GM19023 (cell line): ENCODE data around the gene ASB9.
"Not testable (repeated sequence)": the region's sequence is repeated elsewhere in the genome, so short reads cannot be mapped to it uniquely, and the experiment has no call there.

Source experiments
- ATAC-seq: cut with Tn5 transposase; IDR thresholded peaks from one replicate; pipeline ENCODE4 v1.9.1; 2021; ENCODE audit warnings: mild to moderate bottlenecking, moderate library complexity; ENCODE audit not compliant: unreplicated experiment

ASB9 gene

DNA sequence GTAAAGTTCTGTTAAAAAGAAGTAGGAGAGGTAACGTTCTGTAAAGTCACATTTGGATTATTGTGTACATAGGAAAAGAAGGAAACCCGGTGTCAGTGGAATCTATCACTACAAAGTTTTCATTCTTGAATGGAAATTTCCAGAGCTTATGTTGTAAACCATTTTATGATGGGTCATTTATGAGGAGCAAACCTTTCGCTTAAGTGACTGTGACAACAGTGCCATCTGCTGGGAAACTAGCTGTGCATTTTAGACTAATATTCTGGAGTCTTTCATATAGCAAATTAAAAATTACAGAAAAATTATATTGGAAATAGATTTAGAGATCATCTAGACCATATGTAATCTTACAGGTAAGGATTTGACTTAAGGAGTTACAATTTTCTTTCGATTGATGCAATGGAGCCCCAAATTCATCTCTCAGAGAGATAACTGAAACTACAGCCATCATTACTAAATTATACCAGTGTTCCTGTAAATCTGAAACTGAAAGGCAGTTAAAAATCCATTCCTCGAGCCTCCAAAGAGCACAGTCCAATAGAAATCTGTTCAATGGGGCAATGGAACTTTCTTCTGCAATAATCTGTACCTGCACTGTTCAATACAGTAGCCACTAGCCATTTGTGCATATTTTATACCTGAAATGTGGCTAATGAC is 26.9 kb downstream of the ASB9 start:
- no peak for ATAC-seq

DNA sequence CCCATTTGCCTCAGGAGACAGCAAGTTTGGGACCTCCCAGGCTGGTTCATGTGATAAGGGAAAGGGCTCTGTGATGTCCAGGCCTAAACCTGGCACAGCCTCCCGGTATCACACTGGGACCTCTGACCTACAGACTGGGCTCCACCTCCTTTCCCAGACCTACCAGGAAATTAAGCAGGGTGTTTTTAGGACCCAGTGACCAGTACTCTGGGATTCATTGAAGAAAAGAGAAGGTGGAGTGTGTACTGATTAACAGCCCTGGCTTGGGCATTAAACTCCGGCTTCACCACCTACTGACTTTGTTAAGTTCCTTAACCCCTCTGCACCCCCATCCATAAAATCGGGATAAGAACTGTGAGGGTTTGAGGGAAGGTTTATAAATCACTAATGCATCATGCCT is 28.6 kb downstream of the ASB9 start:
- no peak for ATAC-seq

DNA sequence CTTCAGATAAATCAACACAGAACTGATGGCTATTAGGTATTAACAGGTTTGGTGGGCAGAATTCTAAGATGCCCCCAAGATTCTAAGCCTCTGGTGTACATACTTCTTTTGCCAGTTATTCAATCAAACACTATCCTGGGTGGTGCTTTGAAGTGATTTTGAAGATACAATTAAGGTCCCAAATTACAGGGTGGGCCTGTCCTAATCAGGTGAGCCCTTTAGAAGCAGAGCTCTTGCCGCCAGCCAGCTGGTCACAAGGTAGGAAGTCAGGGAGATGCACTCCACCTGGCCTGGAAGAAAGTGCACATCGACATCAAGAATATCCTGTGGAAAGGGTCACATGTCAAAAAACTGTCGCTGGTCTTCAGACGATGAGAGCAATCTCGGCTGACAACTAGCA is 29.5 kb downstream of the ASB9 start:
- no peak for ATAC-seq

DNA sequence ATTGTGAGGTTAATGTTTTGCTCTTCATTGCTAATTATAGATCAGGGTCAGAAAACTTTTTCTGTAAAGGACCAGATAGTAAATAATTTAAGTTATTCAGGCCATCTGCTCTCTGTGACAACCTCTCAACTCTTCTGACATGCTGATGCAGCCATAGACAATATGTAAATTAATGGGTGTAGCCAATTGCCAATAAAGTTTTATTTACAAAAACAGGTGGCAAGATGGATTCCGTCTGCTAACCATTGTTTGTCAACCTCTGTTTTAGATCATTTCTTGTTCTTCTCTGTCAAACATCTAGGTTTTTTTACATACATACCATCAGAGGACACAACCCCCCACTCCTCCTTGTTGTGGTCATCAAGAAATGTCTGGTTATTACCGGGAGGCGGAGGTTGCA is 33.7 kb downstream of the ASB9 start:
- no peak for ATAC-seq

DNA sequence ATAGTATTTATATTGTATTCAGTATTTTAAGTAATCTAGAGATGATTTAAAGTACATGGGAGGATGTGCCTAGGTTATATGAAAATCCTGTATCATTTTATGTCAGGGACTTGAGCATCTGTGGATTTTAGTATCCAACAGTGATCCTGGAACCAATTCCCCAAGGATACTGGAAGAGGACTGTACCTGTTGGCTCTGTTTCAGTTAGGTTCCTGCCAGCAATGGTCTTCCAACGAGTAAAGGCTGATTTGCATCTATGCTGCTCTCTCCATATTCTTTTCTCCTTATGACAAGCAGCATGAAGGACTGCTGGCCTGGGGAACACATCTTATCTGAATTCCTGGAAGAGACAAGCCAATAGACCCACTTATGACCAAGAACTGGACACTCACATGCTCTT is 34.9 kb downstream of the ASB9 start:
- no peak for ATAC-seq

DNA sequence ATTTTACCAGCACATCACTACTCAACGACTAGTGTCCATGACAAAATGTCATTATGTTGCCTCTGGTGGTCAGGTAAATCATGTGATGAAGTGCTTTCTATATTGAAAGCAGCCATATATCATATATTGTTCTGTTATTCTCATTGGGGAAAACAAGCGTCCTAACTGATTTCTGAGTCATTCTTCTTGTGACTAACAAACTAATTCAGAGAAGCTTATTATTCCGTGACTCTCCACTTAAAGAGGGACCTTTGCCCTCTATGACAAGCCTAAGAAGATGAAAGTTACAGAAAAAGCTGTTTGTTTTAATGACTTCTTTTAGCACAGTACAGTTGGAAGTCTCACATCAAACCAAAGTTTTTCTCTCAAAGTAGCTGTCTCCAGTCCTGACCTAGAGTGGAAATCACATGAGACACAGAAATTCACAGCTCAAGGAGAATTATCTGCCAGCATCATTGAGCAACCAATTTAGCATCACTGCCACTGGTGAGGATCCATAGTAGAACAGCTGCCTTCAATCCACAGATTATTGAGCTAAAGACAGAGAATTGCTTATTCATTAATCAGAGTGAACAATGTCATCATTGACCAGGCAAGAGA is 36.4 kb downstream of the ASB9 start:
- no peak for ATAC-seq

DNA sequence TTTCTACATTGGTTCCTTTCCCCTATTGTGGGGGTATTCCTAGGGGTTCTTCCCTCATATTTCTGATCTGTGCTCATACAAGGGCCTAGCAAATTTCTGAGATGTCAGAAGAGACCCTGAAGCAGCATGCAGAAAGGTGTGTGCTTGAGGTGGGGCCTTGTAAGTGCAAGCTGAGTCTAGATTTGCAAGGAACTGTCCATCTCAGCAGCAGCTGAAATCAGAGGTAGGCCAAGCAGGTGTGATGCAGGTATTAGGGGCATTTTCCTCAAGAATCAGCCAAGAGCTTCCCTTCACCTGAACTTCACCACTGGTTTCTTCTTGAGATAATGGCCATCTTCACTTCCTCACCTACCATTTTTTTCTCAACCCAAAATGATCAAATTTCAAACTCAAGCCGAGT is 45.1 kb downstream of the ASB9 start:
- ATAC-seq, result no peak

DNA sequence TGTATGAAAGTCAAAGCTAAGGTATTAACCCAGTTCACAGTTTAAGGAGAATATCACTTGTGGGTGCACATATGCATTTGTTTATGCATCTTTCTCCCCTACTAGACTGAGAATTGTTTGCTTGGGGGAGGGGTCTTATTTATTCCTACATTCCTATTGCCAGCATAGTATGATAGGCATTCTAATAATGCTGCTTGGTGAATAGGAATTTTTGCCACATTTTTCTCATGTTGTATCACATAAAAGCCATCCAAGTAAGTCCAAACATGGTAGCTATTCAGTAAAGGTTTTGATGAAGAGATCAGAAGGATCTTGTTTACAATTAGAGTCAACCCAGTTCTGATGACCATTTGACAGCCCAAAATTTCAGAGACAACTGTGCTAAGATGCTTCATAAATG is 48.6 kb downstream of the ASB9 start:
- no peak for ATAC-seq

DNA sequence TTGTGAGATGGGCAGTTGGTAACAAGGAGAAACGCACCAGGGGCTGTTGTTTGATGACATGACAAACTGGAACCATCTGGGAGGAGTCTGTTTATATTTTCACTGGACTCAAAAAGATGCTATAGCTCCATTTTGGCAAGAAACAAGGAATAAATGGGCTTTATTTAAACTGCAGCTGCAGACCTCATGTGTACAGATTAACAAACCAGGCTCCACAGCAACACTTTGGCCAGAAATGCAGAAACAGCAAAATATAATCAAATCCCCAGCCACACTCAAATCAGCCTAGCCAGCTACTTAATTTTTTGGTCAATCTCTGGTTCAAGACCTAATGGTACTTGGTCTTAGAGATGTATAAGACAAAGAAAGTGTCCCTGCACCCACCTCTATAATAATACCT is 52.7 kb downstream of the ASB9 start:
- ATAC-seq, result no peak

DNA sequence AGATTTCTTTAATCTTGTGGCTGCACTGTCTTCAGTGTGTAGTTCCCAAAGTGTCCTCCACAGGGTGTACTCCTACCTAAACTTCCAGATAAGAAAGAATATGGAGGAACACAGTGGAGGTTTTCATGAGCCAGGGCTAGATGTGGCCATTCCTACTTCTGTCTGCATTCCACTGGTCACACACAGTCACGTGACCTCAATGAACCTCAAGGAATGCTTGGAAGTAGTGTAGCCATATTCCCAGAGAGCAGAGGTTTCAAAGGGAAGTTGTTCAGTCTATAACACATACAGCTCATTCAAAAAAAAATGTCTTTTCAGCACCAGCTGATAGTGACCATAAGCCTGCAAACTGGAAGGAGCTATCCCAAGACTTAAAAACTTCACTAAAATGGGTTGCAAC is 53.6 kb downstream of the ASB9 start:
- ATAC-seq, result no peak

DNA sequence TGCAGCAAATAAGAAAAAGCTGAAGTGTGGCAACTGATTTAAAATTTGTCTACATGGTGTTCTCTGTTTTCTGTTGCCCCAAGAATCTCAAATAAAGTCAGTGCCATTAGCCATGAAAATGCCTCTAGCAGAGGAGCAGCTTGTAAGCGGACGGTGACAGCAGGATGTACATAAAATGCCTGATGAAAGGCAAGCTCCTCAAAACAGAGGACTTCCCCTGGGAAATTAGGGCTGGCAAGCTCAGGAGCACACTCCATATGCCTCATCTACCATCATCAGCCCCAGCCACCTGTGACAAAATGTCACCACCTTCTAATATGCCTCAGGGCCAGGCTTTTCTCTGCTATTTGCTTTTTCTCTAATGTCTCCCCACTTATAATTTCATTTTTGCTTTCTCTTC is 54.5 kb downstream of the ASB9 start:
- ATAC-seq, result no peak

DNA sequence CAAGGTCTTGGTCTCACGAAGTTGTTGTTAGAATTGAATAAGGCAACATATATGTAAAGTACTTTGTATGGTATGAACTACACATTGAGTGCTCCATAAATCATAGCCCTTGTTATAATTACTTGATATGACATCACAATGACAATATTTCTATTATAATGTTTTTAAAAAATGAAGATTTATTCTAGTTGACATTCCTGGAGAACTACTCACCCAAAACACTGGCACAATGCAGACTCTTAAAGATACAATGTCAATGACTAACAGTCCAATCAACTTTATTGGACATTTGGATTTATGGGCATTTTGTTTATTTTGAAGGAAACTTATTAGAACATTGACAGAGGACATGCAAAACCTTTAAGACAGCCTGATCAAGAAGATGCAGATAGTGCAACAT is 55.3 kb downstream of the ASB9 start:
- no peak for ATAC-seq

DNA sequence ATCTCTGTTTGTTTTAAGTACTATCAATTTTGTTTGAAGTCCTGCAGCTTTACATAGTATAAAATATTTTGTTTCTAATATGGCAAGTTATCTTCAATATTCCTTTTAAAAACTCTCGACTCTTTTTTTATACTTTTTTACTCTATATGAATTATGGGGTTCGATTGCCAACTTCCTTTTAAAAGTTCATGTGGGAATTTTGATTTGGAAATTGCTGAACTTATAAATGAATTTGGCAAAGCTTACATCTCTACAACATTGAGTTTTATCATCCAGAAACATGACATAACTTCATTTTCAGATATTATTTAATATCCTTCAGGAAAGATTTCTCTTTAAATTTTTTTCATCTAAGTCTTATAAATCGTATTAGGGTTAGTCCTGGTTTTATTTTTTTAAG is 60.8 kb downstream of the ASB9 start:
- no peak for ATAC-seq

DNA sequence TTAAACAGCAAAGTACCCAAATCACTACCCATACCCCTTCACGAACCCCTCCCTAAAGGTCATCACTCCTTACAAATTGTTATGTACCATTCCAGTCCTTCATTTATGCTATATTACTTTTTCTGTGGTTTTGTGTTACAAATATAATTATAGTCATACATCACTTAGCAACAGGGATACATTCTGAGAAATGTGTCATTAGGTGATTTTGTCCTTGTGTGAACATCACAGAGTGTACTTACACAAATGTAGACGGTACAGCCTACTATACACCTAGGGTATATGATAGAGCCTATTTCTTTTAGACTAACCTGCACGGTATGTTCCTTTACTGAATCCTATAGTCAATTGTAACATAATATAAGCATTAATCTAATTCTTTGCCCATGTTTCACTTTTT is 61.9 kb downstream of the ASB9 start:
- no peak for ATAC-seq

DNA sequence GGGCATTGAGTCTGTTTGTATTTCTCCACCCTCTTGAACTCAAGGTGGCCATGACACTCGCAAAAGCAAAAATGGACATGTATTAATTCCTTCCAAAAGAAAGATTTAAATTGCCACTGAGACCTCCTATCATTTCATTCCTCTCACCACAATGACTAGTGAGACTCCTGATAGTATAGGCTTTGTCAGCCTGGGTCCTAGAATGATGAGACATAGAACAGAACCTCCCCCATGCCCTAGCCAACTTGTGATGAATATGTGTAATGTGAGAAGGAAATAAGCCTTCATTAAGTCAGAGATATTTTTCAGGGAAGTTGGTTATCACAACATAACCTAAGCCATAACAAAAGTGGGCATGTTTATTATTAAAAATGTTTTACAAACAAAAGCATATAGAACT is 62.5 kb downstream of the ASB9 start:
- ATAC-seq, result no peak

DNA sequence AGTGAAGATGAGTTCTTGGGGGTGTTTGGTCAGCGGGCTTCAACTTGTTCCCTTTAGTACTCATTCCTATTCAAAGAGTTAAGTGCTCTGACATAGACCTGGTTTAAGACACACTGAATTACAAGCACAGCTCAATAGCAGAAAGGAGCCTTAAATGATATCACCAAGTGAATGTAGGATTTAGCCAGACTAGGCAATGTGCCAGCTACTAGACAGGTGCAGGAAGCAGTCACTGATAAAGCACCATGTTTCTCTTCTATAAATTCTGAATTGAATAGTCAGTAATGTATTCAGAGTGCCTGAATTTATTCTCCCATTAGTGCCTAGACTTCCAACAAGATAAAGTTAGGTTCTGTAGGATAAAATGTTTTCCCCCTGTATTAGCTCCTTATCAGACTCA is 63.6 kb downstream of the ASB9 start:
- ATAC-seq, result no peak

DNA sequence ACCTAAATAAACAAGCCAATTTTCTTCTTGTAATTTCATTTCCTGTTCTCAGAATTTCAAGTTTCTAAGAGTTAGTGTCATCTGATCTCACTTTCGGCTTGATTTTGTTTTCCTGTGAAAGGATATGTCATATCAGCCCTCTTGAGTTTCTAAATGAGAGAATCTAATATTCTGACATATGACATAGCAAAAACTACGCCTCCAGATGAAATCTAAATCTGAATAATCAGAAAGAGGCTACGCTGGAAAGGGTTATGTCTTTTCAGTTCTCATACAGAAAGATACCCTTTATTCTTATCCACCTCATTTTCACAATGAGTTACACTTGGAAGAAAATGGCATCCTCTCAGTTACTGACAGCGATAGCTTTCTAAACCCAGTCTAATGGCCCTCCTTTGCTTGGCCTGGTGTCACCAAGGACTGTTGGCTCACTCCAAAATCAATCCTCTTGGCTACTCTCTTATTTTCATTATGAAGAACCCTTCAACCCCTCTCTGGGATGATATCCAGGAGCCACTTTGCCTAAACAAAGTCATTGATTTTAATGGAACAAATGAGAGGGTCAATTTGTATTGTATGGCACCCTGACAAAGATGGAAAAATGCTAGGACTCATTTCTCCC is 65.6 kb downstream of the ASB9 start:
- ATAC-seq, result peak; percentile 73

DNA sequence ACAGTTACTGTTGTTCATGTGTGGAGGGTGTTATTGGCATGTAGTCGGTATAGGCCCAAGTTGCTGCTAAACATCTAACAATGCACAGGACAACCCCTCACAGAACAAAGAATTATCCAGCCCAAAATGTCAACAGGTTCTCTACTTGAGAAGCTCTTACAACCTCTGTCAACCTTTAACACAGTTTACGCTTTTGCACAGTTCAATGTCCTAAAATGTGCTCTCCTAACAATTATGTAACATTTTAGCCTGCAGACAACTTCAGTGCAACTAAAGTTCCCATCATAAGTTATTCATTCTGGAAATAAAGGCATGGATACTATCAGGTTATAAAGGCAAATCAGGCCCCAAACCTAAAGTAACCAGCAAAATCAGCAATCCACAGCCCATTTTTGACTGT is 66.2 kb downstream of the ASB9 start:
- ATAC-seq, result no peak

DNA sequence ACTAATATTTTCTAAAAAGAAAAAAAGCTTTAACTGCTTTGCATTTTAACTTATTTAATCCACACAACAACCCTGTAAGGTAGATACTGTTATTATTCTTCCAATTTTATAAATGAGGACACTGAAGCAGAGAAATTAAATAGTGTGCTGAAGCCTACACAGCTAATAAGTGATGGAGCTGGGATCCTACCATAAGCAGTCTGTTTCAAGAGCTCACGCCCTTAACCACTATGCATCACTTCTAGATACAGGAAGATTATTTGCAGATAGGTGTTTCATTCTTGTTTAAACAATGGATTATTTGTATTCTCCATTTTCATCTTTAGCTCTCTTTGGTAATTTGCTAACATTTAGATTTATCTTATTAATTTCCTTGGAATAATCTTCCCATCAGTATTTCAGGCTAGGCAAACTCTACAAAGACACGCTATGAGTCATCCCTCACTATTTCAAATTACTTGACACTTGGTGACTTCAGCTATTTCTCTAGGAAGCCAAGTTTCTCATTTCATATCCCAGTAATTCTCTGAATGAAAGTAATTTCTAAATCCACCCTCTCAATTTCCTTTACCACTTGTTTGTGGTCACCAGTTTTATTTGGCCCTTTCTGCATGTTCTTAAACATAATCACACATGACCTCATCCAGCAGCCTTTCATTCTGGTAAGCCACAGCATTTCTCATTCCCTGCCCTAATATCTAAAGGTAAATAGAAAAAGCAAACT is 67.3 kb downstream of the ASB9 start:
- no peak for ATAC-seq

DNA sequence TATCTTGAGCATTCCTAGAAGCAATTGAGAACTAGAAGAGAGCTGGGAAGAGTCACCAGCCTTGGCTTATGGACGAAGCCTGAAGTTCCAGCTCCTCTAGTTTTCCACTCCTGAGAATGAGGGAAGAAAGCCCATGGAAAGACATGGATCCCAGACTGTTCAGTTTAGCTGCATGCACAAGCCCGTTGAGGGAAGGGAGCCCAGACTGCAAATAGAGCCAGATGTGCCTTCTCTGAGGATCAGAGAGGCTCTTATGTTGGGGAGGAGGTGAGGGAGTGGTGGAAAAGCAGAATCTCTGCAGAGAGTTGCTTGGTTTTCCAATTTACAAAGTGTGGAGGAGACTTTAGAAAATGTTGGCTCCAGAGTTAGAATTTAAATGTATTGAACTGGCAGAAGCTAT is 69.0 kb downstream of the ASB9 start:
- ATAC-seq, result no peak

DNA sequence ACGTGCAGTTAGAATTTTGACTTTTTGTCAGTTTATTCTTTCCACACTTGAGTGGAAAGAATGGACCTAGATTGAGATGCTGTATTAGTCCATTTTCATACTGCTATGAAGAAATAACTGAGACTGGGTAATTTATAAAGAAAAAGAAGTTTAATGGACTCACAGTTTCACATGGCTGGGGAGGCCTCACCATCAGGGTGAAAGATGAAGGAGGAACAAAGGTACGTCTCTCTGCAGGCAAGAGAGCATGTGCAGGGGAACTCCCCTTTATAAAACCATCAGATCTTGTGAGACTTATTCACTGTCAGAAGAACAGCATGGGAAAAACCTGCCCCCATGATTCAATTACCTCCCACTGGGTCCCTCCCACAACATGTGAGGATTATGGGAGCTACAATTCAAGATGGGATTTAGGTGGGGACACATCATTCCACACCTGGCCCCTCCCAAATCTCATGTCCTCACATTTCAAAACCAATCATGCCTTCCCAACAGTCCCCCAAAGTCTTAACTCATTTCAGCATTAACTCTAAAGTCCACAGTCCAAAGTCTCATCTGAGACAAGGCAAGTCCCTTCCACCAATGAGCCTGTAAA is 71.2 kb downstream of the ASB9 start:
- ATAC-seq, result not testable (repeated sequence)

DNA sequence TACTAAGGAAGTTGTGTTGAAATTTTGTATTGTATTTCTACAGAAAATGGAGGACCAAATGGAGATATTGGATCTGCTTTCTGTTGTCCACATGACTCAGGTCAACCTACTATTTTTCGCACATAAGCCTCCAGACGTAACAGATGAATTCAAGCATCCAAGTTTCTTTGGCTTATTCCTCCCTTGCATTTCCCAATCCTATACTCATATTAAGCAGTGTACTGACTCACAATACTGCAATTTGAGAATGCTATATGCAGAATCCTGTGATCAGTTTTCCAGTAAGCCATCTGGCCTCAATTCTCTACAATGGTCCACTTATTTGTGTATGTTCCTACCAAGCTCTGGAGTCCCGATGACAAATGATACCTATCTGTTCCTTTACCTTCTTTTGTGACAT is 75.7 kb downstream of the ASB9 start:
- ATAC-seq, result no peak
